HG03520 (cell line): ENCODE data around the gene FAM162B.
"Not testable (repeated sequence)": the region's sequence is repeated elsewhere in the genome, so short reads cannot be mapped to it uniquely, and the experiment has no call there.

Experiments
- ATAC-seq: cut with Tn5 transposase; IDR thresholded peaks from one replicate; pipeline ENCODE4 v1.9.1; 2021; ENCODE audit warnings: mild to moderate bottlenecking, moderate library complexity; ENCODE audit not compliant: unreplicated experiment

FAM162B gene

DNA sequence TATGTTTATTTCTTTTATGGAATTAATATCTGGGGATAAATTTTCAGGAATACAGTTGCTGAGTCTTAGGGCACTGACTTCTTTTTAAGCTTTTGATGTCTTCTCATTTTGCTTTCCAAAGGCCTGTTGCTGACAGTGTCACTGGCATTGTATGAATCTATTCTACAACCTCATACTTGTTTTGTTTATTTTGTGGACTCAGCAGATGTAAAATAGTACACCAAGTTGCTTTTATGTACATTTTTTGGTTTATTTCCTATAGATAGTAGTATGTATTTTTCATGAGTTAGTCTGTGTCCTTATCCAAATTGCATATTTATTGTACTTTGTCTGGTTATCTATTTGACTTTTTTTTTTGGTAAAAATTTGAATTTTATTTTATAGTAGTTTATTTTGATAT is 35.0 kb downstream of the FAM162B start:
- ATAC-seq: no peak

DNA sequence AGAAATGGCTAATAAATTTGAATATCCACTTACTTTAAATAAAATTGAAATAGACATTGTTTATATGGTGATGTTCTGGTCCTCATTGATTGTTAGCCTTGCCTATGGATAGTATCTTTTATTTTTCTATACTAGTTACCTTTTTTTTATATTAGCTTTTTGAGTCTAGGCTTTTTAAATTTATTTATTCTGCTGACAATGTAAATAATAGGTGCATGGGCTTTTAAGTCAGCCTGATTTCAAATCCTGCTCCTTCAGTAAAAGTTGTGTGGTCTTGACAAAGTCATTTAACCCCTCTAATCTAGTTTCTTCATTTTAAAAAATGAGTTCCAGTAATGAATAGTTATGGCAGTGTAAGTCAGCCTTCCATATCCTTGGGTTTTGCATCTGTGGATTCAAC is 38.6 kb downstream of the FAM162B start:
- ATAC-seq: no peak

DNA sequence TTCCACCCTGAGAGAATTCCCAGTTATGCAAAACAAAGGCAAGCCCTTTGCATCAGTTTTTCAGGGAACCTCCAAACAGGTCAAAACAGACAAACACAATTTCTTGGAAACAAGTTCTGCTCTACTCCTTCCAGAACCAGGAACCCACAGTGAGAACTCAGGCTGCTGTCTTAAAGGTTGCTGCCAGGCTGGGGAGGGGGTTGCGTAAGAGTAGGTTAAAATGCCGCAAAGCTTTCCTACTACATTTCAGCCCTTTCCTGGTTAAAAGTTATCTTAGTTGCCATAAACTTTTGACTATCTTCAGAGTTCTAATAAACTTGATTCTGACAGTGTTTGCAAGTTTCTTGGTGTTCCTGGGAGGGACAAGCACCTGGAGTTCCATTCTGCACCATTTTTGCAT is 50.8 kb downstream of the FAM162B start:
- ATAC-seq: no peak

DNA sequence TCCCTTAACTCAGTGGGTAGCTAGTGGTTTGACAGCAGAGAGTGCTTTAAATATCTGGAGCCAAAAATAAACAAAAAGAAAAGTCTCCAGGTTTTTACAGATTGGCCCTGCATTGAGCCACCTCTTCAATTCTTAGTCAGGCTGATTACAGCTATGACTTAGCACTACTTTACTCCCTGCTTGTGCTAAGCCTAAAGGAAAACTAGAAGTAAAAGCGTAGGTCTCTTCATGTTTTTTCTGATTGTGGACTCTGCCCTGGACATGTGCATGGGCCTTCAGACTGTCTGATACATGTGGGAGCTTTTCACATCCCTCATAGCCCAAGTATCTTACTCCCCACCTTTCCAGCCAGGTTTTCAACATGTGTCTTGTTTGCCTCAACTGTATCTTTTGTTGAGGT is 51.2 kb downstream of the FAM162B start:
- no peak for ATAC-seq

DNA sequence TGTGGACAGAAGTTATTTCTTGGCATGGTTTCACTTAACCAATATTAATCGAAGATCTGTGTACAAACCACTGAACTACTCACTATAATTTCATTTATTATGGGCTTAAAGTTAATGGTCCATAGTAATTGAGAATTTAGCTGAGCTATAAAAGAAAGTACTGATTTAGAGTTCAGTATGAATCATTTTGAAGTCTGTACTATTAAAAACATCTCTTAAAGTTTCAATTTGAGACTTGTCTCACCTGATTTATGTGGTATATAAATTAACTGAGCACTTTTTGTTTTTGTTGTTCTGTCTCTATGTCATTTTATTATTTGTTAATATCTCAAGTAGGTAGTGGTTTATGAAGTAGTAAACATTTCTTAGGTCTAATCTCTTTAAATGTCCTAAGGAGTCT is 59.6 kb downstream of the FAM162B start:
- ATAC-seq: no peak

DNA sequence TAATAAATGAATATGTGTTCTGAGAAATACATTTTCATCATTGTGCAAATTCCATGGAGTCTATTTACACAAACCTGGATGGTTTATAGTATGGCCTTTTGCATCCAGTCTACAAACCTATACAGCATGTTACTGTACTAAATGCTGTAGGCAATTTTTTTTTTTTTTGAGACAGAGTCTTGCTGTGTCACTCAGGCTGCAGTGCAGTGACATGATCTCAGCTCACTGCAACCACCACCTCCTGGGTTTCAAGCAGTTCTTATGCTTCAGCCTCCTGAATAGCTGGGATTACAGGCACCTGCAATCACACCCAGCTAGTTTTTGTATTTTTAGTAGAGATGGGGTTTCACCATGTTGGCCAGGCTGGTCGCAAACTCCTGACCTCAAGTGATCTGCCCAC is 61.6 kb downstream of the FAM162B start:
- ATAC-seq: not testable (repeated sequence)
